Colonic mucosa (tissue), 4 donors: ENCODE measurements around the gene ANKRD66. TPM values are rescaled to one million over a fixed set of nuclear protein-coding genes. Genes with fewer than 3 reads are reported as not detected.
A peak's percentile ranks its signal among the peaks of the same experiment; 100 is the strongest.

Experiments
- DNase-seq: peaks from one replicate; pipeline ENCODE4 v3.0.0-alpha.2; 2020
- H3K27ac ChIP-seq: fragments of 200-600 bp; one replicate; pipeline ENCODE4 v1.8.0; 2021
- H3K27me3 ChIP-seq: fragments of 200-600 bp; one replicate; pipeline ENCODE4 v1.8.0; 2021
- H3K36me3 ChIP-seq: fragments of 200-600 bp; one replicate; pipeline ENCODE4 v1.8.0; 2021
- H3K4me1 ChIP-seq: fragments of 200-600 bp; one replicate; pipeline ENCODE4 v1.8.0; 2021; ENCODE audit warnings: mild to moderate bottlenecking
- H3K4me3 ChIP-seq: fragments of 200-600 bp; one replicate; pipeline ENCODE4 v1.8.0; 2021
- H3K9ac ChIP-seq, 2 donors: one replicate each; pipeline ENCODE4 v1.7.0; 2013; ENCODE audit warnings: control low read depth in 2 of 2, low read depth in 2 of 2, low read length in 2 of 2
- H3K9me3 ChIP-seq: fragments of 200-600 bp; one replicate; pipeline ENCODE4 v1.8.0; 2021
- intact Hi-C: fragments of 100-400 bp; cut with DNase I; formaldehyde crosslinking; loops from one replicate; pipeline ENCODE4 v1.14.1; 2022
- total RNA-seq, 2 donors: library from RNA; stranded (reverse); fragmentation: NEBNext Ultra II Directional in 1 of 2; extraction: Animal tissue kit (Norgen Biotek cat#: 25700) in 1 of 2; gene quantifications; one replicate each; pipeline ENCODE4 v1.2.1, GENCODE V29; 2021
- TF ChIP-seq, protein P1 (sequence below): fragments of 200-600 bp; IDR thresholded peaks from one replicate; pipeline ENCODE4 v1.8.0; 2022; ENCODE audit warnings: antibody characterized with exemption, mild to moderate bottlenecking
- donor health status: healthy.
- donor health status: DM: no; HTN: no; CAD: no.
- donor health status: DM: no; HTN: no; CAD: no.

Gene ANKRD66
- total RNA-seq, 2 donors from 2014 or later, result not detected

DNA sequence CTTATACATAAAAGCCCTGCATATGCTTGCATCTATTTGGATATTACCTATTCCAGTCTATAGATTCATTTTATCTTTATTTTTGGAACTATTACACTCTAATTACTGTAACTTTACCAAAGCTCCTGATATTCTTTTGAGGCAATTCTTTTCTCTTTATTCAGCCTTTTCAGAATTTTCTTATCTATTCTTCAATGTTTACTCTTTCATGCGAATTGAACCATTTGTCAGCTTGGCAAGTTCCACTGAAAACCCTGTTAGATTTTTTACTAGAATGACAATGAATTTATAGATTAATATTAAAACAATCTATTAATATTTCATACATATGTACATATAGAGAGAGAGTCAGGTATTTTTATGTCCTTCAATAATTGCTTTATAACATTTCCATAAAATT lies 45.9 kb downstream of the ANKRD66 start:
- intact Hi-C loops, result no loop called here
- TF ChIP-seq, protein P1, sequence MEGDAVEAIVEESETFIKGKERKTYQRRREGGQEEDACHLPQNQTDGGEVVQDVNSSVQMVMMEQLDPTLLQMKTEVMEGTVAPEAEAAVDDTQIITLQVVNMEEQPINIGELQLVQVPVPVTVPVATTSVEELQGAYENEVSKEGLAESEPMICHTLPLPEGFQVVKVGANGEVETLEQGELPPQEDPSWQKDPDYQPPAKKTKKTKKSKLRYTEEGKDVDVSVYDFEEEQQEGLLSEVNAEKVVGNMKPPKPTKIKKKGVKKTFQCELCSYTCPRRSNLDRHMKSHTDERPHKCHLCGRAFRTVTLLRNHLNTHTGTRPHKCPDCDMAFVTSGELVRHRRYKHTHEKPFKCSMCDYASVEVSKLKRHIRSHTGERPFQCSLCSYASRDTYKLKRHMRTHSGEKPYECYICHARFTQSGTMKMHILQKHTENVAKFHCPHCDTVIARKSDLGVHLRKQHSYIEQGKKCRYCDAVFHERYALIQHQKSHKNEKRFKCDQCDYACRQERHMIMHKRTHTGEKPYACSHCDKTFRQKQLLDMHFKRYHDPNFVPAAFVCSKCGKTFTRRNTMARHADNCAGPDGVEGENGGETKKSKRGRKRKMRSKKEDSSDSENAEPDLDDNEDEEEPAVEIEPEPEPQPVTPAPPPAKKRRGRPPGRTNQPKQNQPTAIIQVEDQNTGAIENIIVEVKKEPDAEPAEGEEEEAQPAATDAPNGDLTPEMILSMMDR, result no peak

DNA sequence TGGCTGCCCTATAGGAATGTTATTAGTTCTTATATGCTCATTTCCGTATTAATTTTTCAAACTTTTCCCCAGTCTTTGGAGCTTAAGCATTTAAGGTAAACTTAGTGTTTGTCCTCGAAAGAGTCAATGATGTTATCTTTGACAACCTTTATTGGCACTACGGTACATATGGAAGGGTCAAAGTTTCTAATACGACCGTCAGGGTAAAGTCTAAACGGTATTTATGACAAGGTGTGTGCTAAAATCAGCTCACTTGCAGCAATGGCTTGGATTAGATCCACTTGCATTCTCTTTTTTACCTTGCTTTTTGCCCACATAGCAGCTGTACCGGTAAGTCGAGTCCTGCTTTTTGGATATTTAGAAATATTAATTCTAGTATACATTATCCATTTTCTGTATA lies 46.4 kb downstream of the ANKRD66 start, which contains the start of gene MEP1A:
Gene MEP1A, plus strand, starts transcription at position 252 of the 400 bp plus-strand sequence. Its CDS starts 10 bp downstream, at position 262.
- peak within 1 kb of the TSS; percentile 2 for H3K4me3 ChIP-seq
- no peaks in the 10 kb centered on the region for H3K36me3 ChIP-seq
- intact Hi-C loops, result no loop called here
- H3K9ac ChIP-seq, result no peak within 1 kb of the TSS
- no peaks in the 10 kb centered on the region for H3K4me1 ChIP-seq
- no peaks in the 10 kb centered on the region for H3K27me3 ChIP-seq
- TF ChIP-seq, protein P1, result no peak
- H3K9me3 ChIP-seq, result no peaks in the 10 kb centered on the region
- no peak within 1 kb of the TSS for H3K27ac ChIP-seq
- DNase-seq, result no peak

More for the DNA sequence above, 45.9 kb downstream of the ANKRD66 start:
- DNase-seq, result no peak
- Histone ChIP-seq H3K9me3 (no peaks in the 10 kb centered on the region), H3K4me1 (no peaks in the 10 kb centered on the region), H3K4me3 (no peak overlapping the region), H3K27me3 (no peaks in the 10 kb centered on the region), H3K36me3 (no peaks in the 10 kb centered on the region), H3K9ac (no peak overlapping the region), H3K27ac (no peak overlapping the region)

DNA sequence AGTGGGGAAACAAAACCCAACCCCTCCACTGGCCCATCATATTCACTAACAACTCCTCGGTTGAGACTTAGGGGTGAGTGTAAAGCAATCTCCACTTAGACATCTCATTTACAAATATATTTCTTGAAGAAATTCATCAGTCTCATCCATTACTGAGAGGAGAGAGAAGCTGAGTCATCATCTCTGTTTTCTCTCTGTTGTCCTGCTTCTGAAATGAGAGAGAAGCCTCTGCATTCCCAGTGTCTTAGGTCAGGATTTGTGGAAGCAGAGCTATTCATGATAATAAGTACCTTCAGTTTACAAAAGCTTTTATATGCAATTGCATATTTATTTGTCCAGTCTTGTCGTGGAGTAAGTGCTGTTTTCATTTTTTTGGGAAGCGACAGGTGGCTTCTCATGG lies 47.3 kb downstream of the ANKRD66 start:
- no peaks in the 10 kb centered on the region for H3K36me3 ChIP-seq
- no peaks in the 10 kb centered on the region for H3K4me1 ChIP-seq
- H3K27ac ChIP-seq, result no peak overlapping the region
- intact Hi-C loops, result no loop called here
- no peak overlapping the region for H3K9ac ChIP-seq
- no peak for DNase-seq
- H3K27me3 ChIP-seq, result no peaks in the 10 kb centered on the region
- TF ChIP-seq, protein P1, result no peak
- peak overlapping the region; percentile 2 for H3K4me3 ChIP-seq
- H3K9me3 ChIP-seq, result no peaks in the 10 kb centered on the region

DNA sequence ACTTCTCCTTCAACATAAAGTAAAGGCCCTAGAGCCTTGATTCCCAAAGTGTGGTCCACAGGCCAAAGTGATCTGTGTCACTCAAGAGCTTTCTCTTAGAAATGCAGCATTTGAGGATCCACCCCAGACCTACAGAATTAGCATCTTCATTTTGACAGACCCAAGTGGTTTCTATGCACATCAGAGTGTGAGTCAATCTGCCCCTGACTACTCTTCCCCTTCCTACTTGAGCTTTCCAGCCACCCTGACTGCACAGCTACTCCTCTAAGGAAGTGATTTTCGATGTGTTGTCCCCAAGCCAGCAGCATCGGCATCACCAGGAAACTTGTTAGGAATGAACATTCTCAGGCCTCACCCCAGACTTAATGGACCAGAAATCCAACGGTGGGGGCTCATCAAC lies 49.1 kb downstream of the ANKRD66 start:
- intact Hi-C loops, result no loop called here
- TF ChIP-seq, protein P1, result no peak
- Histone ChIP-seq H3K9me3 (no peaks in the 10 kb centered on the region), H3K4me3 (no peak overlapping the region), H3K27me3 (no peaks in the 10 kb centered on the region), H3K4me1 (no peaks in the 10 kb centered on the region), H3K9ac (no peak overlapping the region), H3K36me3 (no peaks in the 10 kb centered on the region), H3K27ac (no peak overlapping the region)
- DNase-seq, result no peak

DNA sequence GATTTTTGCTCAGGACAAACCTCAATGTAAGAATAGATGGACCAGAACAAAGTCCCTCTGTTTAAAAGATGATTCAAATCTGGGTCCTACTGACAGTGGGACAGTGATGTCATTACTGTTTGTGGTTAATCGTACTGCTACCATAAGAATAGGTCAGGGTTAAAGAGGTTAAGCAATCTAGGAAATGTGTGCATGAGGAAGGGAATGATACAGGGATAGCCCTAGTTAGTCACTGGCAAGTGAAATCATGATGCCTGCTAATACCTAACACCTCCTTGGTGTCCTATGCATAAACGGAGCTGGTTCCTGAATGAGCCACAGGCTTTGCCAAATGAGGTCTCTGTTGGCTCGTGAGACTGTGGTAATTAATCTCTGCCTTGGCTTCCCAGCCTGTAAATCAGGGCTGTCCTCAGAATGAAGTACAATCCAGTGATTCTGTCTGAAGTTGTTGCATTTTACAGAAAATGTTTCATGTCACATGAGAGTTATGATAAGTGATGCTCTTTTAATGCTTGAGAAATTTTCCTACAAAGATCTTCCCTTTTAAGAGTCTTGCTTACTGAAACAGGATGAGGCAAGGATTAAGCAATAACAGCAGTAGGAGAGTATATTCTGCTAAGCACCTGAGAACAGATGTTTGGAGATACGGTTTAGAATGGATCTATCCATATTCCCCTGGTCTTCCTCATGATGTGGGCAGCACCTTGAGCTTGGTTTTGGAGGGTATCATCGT lies 50.3 kb downstream of the ANKRD66 start:
- no peak for DNase-seq
- no peaks in the 10 kb centered on the region for H3K36me3 ChIP-seq
- H3K9ac ChIP-seq, result no peak overlapping the region
- H3K4me1 ChIP-seq, result no peaks in the 10 kb centered on the region
- TF ChIP-seq, protein P1, result no peak
- no peaks in the 10 kb centered on the region for H3K27me3 ChIP-seq
- no peak overlapping the region for H3K27ac ChIP-seq
- H3K4me3 ChIP-seq, result no peak overlapping the region
- H3K9me3 ChIP-seq, result no peaks in the 10 kb centered on the region
- intact Hi-C loops, result no loop called here
